ENCODE data around the gene CNTN2.

- TF ChIP-seq, protein P1, sequence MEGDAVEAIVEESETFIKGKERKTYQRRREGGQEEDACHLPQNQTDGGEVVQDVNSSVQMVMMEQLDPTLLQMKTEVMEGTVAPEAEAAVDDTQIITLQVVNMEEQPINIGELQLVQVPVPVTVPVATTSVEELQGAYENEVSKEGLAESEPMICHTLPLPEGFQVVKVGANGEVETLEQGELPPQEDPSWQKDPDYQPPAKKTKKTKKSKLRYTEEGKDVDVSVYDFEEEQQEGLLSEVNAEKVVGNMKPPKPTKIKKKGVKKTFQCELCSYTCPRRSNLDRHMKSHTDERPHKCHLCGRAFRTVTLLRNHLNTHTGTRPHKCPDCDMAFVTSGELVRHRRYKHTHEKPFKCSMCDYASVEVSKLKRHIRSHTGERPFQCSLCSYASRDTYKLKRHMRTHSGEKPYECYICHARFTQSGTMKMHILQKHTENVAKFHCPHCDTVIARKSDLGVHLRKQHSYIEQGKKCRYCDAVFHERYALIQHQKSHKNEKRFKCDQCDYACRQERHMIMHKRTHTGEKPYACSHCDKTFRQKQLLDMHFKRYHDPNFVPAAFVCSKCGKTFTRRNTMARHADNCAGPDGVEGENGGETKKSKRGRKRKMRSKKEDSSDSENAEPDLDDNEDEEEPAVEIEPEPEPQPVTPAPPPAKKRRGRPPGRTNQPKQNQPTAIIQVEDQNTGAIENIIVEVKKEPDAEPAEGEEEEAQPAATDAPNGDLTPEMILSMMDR (IDR thresholded peaks at IDR 0.05) = no peak
- TF ChIP-seq POLR2AphosphoS5 (IDR thresholded peaks at IDR 0.05; ENCODE audit: low read depth, low read length) = no peak
- no peak for TF ChIP-seq TCF7L2 (IDR thresholded peaks at IDR 0.05; ENCODE audit: low read depth, low read length)
- no peak for TF ChIP-seq REST (IDR thresholded peaks at IDR 0.05; ENCODE audit: insufficient read depth in 1 of 2, low read depth in 2 of 2, low read length in 1 of 2)
Observed at GRCh38 chr1:204997591-204998355, 45.2 kb upstream of the CNTN2 start.

Data from Panc1 (cell line).